ENCODE data around the gene EPX. TPM values are rescaled to one million over a fixed set of nuclear protein-coding genes. Genes with fewer than 3 reads are reported as not detected.

Gene EPX
- polyA plus RNA-seq, 1 experiment, result not detected

GRCh38 chr17:58153046-58153445 is 39.5 kb upstream of the EPX start:
- POLR2A ChIA-PET, result no interaction called here
- no peak overlapping the region for H3K4me3 ChIP-seq (ENCODE audit: low read depth, low read length)
- no peaks in the 10 kb centered on the region for H3K36me3 ChIP-seq (ENCODE audit: control insufficient read depth, insufficient read depth, low read length)
- DNase-seq (ENCODE audit: low read depth), result no peak
- peaks cover 16% of the 10 kb centered on the region for H3K27me3 ChIP-seq (ENCODE audit: control insufficient read depth, insufficient read depth, low read length)
- CTCF ChIA-PET, result no interaction called here
- TF ChIP-seq CTCF (IDR thresholded peaks at IDR 0.05; ENCODE audit: insufficient read depth, low read depth, low read length), result no peak

GRCh38 chr17:58153671-58154070 is 38.9 kb upstream of the EPX start:
- Histone ChIP-seq H3K27me3 (ENCODE audit: control insufficient read depth, insufficient read depth, low read length) (peaks cover 16% of the 10 kb centered on the region), H3K4me3 (ENCODE audit: low read depth, low read length) (no peak overlapping the region), H3K36me3 (ENCODE audit: control insufficient read depth, insufficient read depth, low read length) (no peaks in the 10 kb centered on the region)
- TF ChIP-seq CTCF (IDR thresholded peaks at IDR 0.05; ENCODE audit: insufficient read depth, low read depth, low read length), result no peak
- ChIA-PET CTCF (interaction anchor here (0.6 kb wide), 1 partner anchor 31 kb away, joined by 3 read pairs; no protein-coding TSS in a partner anchor), POLR2A (no interaction called here)
- no peak for DNase-seq (ENCODE audit: low read depth)

GRCh38 chr17:58156839-58157803 is 35.4 kb upstream of the EPX start:
- Histone ChIP-seq H3K36me3 (ENCODE audit: control insufficient read depth, insufficient read depth, low read length) (no peaks in the 10 kb centered on the region), H3K4me3 (ENCODE audit: low read depth, low read length) (no peak overlapping the region), H3K27me3 (ENCODE audit: control insufficient read depth, insufficient read depth, low read length) (peaks cover 14% of the 10 kb centered on the region)
- ChIA-PET POLR2A (no interaction called here), CTCF (no interaction called here)
- no peak for DNase-seq (ENCODE audit: low read depth)
- no peak for TF ChIP-seq CTCF (IDR thresholded peaks at IDR 0.05; ENCODE audit: insufficient read depth, low read depth, low read length)

- DNase-seq (ENCODE audit: low read depth), result no peak
- TF ChIP-seq CTCF (IDR thresholded peaks at IDR 0.05; ENCODE audit: insufficient read depth, low read depth, low read length), result no peak
- ChIA-PET CTCF (no interaction called here), POLR2A (no interaction called here)
- Histone ChIP-seq H3K27me3 (ENCODE audit: control insufficient read depth, insufficient read depth, low read length) (peaks cover 14% of the 10 kb centered on the region), H3K4me3 (ENCODE audit: low read depth, low read length) (no peak overlapping the region), H3K36me3 (ENCODE audit: control insufficient read depth, insufficient read depth, low read length) (no peaks in the 10 kb centered on the region)
These were observed 34.3 kb upstream of the EPX start for GRCh38 chr17:58158181-58158580.

GRCh38 chr17:58161566-58161965 is 31.0 kb upstream of the EPX start:
- POLR2A ChIA-PET, result no interaction called here
- Histone ChIP-seq H3K27me3 (ENCODE audit: control insufficient read depth, insufficient read depth, low read length) (peaks cover 10% of the 10 kb centered on the region), H3K4me3 (ENCODE audit: low read depth, low read length) (no peak overlapping the region), H3K36me3 (ENCODE audit: control insufficient read depth, insufficient read depth, low read length) (no peaks in the 10 kb centered on the region)
- no peak for DNase-seq (ENCODE audit: low read depth)
- no peak for TF ChIP-seq CTCF (IDR thresholded peaks at IDR 0.05; ENCODE audit: insufficient read depth, low read depth, low read length)
- CTCF ChIA-PET, result no interaction called here
